Measurements from ENCODE around the gene CCN5.
"Not testable (repeated sequence)": the region's sequence is repeated elsewhere in the genome, so short reads cannot be mapped to it uniquely, and the experiment has no call there.

CCN5 gene, protein sequence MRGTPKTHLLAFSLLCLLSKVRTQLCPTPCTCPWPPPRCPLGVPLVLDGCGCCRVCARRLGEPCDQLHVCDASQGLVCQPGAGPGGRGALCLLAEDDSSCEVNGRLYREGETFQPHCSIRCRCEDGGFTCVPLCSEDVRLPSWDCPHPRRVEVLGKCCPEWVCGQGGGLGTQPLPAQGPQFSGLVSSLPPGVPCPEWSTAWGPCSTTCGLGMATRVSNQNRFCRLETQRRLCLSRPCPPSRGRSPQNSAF

DNA sequence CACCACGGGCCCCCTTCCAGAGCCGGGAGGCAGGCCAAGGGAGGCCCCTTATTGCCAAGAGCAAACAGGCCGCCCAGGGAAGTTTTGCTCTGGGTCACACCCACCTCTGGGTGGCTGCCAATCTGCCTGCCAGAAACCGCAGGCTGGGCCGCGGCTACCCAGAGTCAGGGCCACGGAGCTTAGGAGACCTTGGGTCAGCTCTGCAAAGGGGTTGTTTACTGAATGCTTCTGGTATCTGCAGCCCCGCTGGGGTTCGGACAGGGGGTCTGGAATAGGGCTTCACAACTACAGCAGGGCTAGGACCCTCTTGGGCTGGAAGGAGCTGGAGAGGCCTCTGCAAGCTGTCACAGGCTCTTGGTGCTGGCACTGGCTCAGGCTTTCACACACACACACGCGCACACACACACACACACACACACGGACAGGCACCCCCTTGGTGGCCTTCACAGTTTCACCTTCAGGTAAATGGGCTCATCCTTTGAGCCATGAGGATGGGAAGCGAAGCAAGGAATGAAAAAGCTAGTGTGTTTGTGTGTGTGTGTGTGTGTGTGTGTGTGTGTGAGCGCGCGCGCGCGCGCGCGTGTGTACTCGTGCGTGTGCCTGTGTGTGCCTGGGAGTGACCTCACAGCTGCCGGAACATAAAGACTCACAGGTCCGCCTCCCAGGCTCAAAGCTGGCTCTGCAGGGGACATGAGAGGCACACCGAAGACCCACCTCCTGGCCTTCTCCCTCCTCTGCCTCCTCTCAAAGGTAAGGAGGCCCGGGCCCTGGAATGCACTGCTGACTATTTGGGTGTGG is at the start of gene CCN5:
Gene CCN5 (plus strand): TSS at position 669 of the 798 bp plus-strand sequence. CDS start 22 bp downstream, at position 691.
- Mint-ChIP-seq H3K27ac (no peak within 1 kb of the TSS), H3K36me3 (ENCODE audit: low read depth) (no peaks in the 10 kb centered on the region), H3K4me3 (no peak within 1 kb of the TSS), H3K27me3 (peaks cover 8% of the 10 kb centered on the region), H3K9me3 (no peaks in the 10 kb centered on the region), H3K4me1 (ENCODE audit: low read depth) (peaks cover 9% of the 10 kb centered on the region)
- intact Hi-C loops (cut with micrococcal nuclease), result loop anchor here (1.0 kb wide), 1 partner anchor 30 kb away; no protein-coding TSS in a partner anchor

DNA sequence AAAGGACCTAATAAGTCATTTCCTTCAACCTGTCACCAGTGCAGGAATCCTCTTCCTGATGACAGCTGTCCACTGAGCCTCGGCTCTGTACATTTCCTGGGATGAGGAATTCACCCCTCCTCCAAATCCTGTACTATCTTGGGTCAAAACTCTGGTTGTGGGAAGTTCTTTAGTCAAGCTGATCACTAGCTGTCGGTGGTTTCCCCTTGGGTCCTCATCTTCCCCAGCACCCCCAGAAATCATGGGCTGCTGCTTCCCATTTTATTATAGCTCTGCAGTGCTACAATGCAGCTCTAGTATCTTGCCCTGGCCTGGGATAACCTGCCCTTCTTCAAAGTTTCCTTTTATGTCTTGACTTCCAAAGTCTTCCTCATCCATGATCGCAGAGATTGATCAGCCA is 49.1 kb upstream of the CCN5 start:
- intact Hi-C loops (cut with micrococcal nuclease), result no loop called here
- Mint-ChIP-seq H3K4me1 (ENCODE audit: low read depth) (peaks cover 46% of the 10 kb centered on the region), H3K27me3 (peaks cover 6% of the 10 kb centered on the region), H3K27ac (peak overlapping the region; percentile 24), H3K4me3 (no peak overlapping the region), H3K36me3 (ENCODE audit: low read depth) (no peaks in the 10 kb centered on the region), H3K9me3 (peaks cover under 1% of the 10 kb centered on the region)

DNA sequence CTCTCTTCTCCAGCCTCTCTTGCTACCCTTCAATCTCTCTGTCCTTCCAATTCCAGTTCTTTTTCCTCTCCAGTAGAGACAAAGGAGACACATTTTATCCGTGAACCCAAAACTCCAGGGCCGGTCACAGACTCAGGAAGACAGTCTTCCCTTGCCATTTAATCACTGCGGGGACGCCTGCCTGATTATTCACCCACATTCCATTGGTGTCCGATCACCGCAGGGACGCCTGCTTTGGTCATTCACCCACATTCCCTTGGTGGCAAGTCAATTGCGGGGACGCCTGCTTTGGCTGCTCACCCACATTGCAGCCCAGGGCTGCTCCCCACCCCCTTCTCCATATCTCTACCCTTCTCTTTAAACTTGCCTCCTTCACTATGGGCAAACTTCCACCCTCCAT is 44.3 kb upstream of the CCN5 start:
- Mint-ChIP-seq H3K4me1 (ENCODE audit: low read depth) (peaks cover 24% of the 10 kb centered on the region), H3K27ac (peak overlapping the region; percentile 8), H3K27me3 (peaks cover 10% of the 10 kb centered on the region)
- H3K9me3 Mint-ChIP-seq; H3K4me3 Mint-ChIP-seq; H3K36me3 Mint-ChIP-seq (ENCODE audit: low read depth); intact Hi-C loops (cut with micrococcal nuclease): not testable (repeated sequence)

DNA sequence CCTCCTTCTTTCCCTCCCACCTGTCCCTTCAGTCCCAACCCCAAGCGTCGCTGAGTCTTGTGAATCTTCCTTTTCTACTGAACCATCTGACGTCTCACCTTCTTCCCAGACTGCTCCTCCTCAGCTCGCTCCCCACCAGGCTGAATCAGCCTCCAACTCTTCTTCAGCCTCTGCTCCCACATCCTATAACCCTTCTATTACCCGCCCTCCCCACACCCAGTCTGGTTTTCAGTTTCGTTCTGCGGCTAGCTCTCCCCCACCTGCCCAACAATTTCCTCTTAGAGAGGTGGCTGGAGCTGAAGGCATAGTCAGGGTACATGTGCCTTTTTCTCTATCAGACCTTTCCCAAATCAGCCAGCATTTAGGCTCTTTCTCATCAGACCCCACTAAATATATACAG is 43.6 kb upstream of the CCN5 start:
- H3K27ac Mint-ChIP-seq; intact Hi-C loops (cut with micrococcal nuclease); H3K9me3 Mint-ChIP-seq; H3K36me3 Mint-ChIP-seq (ENCODE audit: low read depth): not testable (repeated sequence)
- Mint-ChIP-seq H3K4me1 (ENCODE audit: low read depth) (peaks cover 17% of the 10 kb centered on the region), H3K27me3 (peaks cover 10% of the 10 kb centered on the region), H3K4me3 (peak overlapping the region; percentile 6)

DNA sequence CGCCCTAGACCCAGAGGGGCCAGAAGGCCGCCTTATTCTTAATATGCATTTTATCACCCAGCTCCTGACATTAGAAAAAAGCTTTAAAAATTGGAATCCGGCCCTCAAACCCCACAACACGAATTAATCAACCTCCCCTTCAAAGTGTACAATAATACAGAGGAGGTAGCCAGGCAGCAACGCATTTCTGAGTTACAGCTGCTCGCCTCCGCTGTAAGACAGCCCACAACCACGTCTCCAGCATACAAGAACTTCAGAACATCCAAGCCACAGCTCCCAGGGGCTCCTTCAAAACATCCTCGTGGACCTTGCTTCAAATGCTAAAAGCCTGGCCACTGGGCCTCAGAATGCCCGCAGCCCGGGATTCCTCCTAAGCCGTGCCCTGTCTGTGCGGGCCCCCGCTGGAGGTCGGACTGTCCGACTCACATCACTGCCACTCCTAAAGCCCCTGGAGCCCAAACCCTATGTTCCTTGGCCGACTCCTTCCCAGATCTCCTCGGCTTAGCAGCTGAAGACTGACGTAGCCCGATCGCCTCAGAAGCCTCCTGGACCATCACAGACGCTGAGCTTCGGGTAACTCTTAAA is 42.8 kb upstream of the CCN5 start:
- H3K4me3 Mint-ChIP-seq; H3K9me3 Mint-ChIP-seq; intact Hi-C loops (cut with micrococcal nuclease); H3K36me3 Mint-ChIP-seq (ENCODE audit: low read depth); H3K27ac Mint-ChIP-seq: not testable (repeated sequence)
- Mint-ChIP-seq H3K4me1 (ENCODE audit: low read depth) (peaks cover 16% of the 10 kb centered on the region), H3K27me3 (peaks cover 10% of the 10 kb centered on the region)

DNA sequence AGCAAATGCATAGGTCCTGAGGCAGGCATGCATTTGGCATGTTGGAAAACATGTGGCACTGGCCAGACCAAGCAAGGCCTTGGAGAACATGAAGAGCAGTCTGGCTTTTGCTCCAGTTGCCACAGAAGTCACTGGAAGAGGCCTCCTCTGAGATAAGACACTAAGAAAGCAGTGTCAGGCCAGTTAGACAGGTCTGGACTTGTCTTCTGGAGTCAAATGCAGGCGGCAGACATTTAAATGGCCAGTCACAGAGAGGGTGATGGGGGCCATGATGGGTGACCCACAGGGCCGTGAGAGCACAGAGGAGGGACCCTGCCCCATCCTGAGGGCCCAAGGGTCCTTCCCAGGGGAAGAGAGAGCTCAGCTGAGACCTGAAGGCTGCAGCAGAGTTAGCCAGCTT is 36.9 kb upstream of the CCN5 start:
- Mint-ChIP-seq H3K27me3 (no peaks in the 10 kb centered on the region), H3K36me3 (ENCODE audit: low read depth) (no peaks in the 10 kb centered on the region), H3K9me3 (no peaks in the 10 kb centered on the region), H3K4me1 (ENCODE audit: low read depth) (no peaks in the 10 kb centered on the region), H3K4me3 (no peak overlapping the region), H3K27ac (no peak overlapping the region)
- intact Hi-C loops (cut with micrococcal nuclease), result no loop called here

DNA sequence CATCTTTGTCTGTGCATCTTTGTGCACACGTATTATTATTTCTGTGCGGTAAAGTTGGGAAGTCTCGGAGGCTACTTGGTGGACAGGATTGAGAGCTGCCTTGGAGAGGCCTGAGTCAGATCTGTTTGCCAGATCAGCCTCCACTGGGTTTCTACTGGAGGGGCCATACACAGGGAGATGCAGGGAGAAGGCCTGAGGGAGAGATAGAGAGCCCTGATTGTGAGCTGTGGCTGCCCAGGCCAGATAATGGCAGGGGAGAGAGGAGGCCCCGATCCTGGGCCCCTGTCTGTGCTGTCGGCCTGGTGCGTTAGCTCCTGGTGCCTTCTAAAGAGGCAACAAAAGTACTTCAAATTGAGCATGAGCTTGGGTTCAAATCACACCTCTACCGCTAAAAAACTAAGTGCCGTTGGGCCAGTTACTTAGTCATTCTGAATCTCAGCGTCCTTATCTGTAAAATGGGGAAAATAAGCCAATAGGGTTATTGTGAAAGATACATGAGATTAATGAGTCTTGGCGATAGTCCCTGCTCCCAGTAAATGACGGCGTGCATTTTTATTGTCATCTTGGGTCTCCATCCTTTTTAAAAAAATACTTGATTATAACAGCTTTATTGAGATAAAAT is 36.1 kb upstream of the CCN5 start:
- H3K27ac Mint-ChIP-seq, result no peak overlapping the region
- H3K36me3 Mint-ChIP-seq (ENCODE audit: low read depth), result no peaks in the 10 kb centered on the region
- peaks cover under 1% of the 10 kb centered on the region for H3K4me1 Mint-ChIP-seq (ENCODE audit: low read depth)
- no peaks in the 10 kb centered on the region for H3K27me3 Mint-ChIP-seq
- no peaks in the 10 kb centered on the region for H3K9me3 Mint-ChIP-seq
- H3K4me3 Mint-ChIP-seq, result no peak overlapping the region
- intact Hi-C loops (cut with micrococcal nuclease), result no loop called here

DNA sequence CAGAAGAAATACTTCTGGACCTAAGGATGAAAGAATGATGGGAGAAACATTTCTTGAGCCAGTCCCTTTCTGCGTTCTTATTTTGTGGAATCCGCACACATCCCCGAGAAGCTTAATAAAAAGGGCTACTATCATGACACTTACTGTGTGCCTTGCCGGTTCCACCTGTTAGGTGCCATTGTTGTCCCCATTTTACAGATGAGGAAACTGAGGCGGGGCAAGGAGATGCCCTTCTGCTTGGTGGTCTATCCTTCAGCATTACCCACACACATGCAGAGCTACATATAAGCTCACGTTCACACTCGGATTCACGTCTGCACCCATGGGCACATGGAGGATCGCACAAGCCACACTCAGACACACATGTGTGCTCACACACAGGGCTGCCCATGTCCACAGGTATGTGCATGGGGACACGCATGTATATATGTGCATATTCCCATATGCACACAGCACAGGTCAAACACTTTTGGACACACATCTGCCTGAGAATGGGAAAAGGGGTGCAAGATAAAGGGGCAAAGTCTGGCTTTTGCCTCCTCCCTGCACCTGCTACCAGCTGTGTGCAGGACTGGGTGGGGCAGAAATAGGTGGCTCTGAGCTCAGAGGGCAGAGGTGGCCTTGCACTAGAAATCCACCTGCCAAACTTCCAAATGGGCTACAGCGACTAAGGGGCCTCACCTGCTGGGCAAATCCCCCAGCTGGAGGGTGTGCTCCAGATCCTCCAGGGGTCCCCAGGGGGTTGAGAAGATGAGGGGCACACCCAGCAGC is 33.2 kb upstream of the CCN5 start:
- Mint-ChIP-seq H3K27me3 (no peaks in the 10 kb centered on the region), H3K27ac (no peak overlapping the region), H3K36me3 (ENCODE audit: low read depth) (no peaks in the 10 kb centered on the region), H3K4me1 (ENCODE audit: low read depth) (peaks cover 15% of the 10 kb centered on the region), H3K9me3 (no peaks in the 10 kb centered on the region), H3K4me3 (no peak overlapping the region)
- intact Hi-C loops (cut with micrococcal nuclease), result no loop called here

DNA sequence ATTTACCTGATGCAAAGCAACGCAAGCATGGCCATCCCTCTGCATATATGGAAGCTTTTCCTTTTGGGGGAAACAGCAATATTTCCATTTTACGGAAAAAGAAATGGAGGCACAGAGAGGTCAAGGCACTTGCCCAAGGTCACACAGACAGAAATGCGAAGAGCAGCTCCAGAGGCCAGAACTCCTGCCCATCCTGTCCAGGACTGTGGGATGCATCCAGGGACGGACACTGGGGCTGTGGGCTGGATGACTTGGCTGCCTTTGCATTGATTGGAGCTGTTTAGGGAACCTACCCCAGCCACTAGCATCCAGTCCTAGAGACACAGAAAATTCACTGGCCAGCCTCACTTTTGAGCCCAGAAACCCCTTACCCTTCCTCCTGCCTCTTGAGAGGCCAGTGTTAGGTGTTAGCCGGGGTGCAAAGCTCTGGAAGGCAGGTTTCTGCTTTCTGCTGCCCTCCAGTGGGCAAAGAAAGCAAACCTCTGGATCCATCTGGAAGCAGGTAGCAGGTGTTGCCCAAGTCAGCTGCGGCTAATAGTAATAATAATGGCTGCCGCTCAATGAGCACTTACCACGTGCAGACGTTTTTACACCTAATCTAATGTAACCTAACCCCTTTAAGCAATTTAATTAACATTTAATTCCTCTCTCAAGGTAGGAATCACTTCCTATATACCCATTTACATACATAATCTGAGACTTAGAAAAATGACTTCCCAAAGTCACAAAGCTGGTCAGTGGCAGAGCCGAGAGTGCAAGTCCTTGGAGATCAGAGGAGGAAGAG is 31.7 kb upstream of the CCN5 start:
- Mint-ChIP-seq H3K27me3 (no peaks in the 10 kb centered on the region), H3K36me3 (ENCODE audit: low read depth) (no peaks in the 10 kb centered on the region), H3K9me3 (no peaks in the 10 kb centered on the region), H3K4me3 (no peak overlapping the region), H3K27ac (no peak overlapping the region), H3K4me1 (ENCODE audit: low read depth) (peaks cover 15% of the 10 kb centered on the region)
- intact Hi-C loops (cut with micrococcal nuclease), result no loop called here

DNA sequence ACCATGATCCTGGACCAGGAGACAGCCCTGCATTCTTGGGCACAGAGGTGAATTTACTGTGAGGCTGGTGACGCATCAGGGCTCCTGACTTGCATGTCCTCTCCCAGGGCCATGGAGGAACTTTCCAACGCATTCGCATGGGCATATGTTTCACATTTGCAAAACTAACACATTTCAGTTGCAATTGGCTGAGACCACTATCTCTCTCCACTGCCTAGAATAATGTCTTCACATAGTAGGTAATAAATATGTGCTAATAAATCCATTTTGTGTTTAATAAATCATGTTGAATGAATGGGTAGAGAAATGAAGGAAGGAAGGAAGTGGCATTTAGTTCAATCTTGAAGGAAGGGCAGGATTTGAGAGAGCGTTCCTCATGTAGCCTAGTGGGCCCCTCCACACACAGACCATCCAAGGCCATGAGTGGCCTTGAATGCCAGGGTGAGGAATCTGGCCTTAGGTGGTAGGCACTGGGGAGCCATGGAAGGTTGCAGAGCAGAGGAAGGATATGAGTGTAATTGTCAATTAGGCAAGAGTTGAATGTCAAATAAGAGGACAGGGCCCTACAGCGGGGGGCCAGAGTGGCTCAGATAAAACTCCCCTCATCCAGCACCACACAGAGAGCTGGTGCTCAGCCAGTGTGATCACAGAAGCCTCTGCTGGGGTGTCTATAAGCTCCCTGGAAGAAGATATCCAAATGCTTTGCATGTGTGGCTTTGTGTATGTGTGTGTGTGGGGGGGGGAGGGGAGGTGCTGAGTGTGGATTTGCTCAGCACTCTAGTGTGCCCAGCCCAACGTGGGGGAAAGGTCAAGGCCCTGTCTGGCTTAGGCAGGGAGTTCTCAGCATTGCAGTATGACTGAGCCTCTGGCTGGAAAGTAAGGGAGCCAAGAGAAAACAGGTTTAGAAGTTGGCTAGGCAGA is 30.9 kb upstream of the CCN5 start:
- Mint-ChIP-seq H3K27ac (no peak overlapping the region), H3K4me1 (ENCODE audit: low read depth) (peaks cover 15% of the 10 kb centered on the region), H3K36me3 (ENCODE audit: low read depth) (no peaks in the 10 kb centered on the region), H3K4me3 (no peak overlapping the region), H3K27me3 (no peaks in the 10 kb centered on the region), H3K9me3 (no peaks in the 10 kb centered on the region)
- intact Hi-C loops (cut with micrococcal nuclease), result no loop called here

DNA sequence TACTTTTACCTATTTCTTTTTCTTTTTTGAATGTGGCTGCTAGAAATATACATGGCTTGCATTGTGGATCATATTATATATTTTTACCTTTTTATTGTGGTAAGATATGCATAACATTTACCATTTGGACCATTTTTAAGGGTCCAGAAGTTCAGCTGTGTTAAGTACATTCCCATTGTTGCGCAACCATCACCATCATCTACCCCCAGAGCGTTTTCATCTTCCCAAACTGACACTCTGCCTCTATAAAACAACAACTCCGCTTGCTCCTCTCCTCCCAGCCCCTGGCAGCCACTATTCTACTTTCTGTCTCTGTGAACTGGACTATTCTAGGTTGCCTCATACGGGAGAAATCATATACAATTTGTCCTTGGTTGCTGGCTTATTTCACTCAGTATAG is 28.2 kb upstream of the CCN5 start:
- H3K4me1 Mint-ChIP-seq (ENCODE audit: low read depth), result peaks cover 15% of the 10 kb centered on the region
- intact Hi-C loops (cut with micrococcal nuclease), result no loop called here
- no peaks in the 10 kb centered on the region for H3K27me3 Mint-ChIP-seq
- H3K4me3 Mint-ChIP-seq, result no peak overlapping the region
- no peak overlapping the region for H3K27ac Mint-ChIP-seq
- H3K9me3 Mint-ChIP-seq, result no peaks in the 10 kb centered on the region
- no peaks in the 10 kb centered on the region for H3K36me3 Mint-ChIP-seq (ENCODE audit: low read depth)

DNA sequence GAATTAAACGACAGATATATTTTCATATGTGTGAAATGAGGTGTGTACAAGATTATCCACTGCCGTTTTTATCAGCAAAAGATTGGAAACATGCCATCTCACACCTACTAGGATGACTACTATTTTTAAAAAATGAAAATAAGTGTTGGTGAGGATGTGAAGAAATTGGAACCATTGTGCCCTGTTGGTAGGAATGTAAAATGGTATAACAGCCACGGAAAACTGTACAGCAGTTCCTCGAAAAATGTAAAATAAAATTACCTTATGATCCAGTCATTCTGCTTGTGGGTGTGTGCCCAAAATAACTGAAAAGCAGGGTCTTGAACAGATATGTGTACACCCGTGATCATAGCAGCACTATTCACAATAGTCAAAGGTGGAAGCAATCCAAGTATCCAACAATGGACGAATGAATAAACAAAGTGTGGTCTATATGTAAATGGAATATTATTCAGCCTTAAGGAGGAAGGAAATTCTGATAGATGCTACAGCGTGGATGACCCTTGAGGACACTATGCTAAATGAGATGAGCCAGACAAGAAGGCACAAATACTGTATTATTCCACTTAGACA is 27.0 kb upstream of the CCN5 start:
- intact Hi-C loops (cut with micrococcal nuclease), result no loop called here
- Mint-ChIP-seq H3K9me3 (no peaks in the 10 kb centered on the region), H3K4me1 (ENCODE audit: low read depth) (peaks cover 15% of the 10 kb centered on the region)

More for the DNA sequence above, 27.0 kb upstream of the CCN5 start:
- Mint-ChIP-seq H3K4me3 (no peak overlapping the region), H3K27me3 (no peaks in the 10 kb centered on the region), H3K36me3 (ENCODE audit: low read depth) (no peaks in the 10 kb centered on the region), H3K27ac (no peak overlapping the region)
